HL-60 (cell line): ENCODE measurements around the gene LMF1.

Source experiments
- DNase-seq, 2 experiments: peaks; one replicate each; pipeline ENCODE4 v3.0.0-alpha.2; 2010 to 2020; ENCODE audit warnings: low read depth in 1 of 2, low spot score in 1 of 2
- H3K27ac ChIP-seq: fragments of 250-450 bp; sonication (Bioruptor Pico); replicated peaks from 2 replicates; pipeline ENCODE4 v1.5.1; 2020; ENCODE audit warnings: mild to moderate bottlenecking, moderate library complexity
- H3K27me3 ChIP-seq: fragments of 250-450 bp; sonication (Bioruptor Pico); 2 replicates; pipeline ENCODE4 v1.5.1; 2021; ENCODE audit warnings: mild to moderate bottlenecking, moderate library complexity; ENCODE audit not compliant: insufficient read depth, poor library complexity, severe bottlenecking
- H3K4me3 ChIP-seq: replicated peaks from 2 replicates; pipeline ENCODE4 v1.5.1; 2011; ENCODE audit warnings: mild to moderate bottlenecking, control low read depth, low read length; ENCODE audit not compliant: insufficient read depth
- CTCF ChIP-seq: IDR thresholded peaks from one replicate; pipeline ENCODE4 v1.5.1; 2011; ENCODE audit warnings: low read length, control low read depth, inconsistent platforms; ENCODE audit not compliant: insufficient read depth
- GABPA ChIP-seq: IDR thresholded peaks from 2 replicates; pipeline ENCODE4 v1.6.1; 2012; ENCODE audit warnings: low read depth
- POLR2AphosphoS5 ChIP-seq: IDR thresholded peaks from 2 replicates; pipeline ENCODE4 v1.6.1; 2012; ENCODE audit warnings: low read depth
- REST ChIP-seq: IDR thresholded peaks from 2 replicates; pipeline ENCODE4 v1.6.1; 2012; ENCODE audit warnings: low read depth; ENCODE audit not compliant: insufficient replicate concordance
- SPI1 ChIP-seq: IDR thresholded peaks from 2 replicates; pipeline ENCODE4 v1.6.1; 2012; ENCODE audit warnings: low read depth, mild to moderate bottlenecking, borderline replicate concordance

LMF1 gene

GRCh38 chr16:828891-829290 lies 141.9 kb downstream of the LMF1 start:
- no peak for TF ChIP-seq REST
- TF ChIP-seq SPI1 = no peak
- no peak for DNase-seq
- H3K4me3 ChIP-seq = no peak overlapping the region
- peaks cover 19% of the 10 kb centered on the region for H3K27me3 ChIP-seq
- H3K27ac ChIP-seq = no peak overlapping the region

- peaks cover 19% of the 10 kb centered on the region for H3K27me3 ChIP-seq
- DNase-seq = no peak
- H3K4me3 ChIP-seq = no peak overlapping the region
- no peak overlapping the region for H3K27ac ChIP-seq
- TF ChIP-seq GABPA = no peak
- no peak for TF ChIP-seq SPI1
- no peak for TF ChIP-seq REST
- no peak for TF ChIP-seq POLR2AphosphoS5
- no peak for TF ChIP-seq CTCF
Measured at GRCh38 chr16:827513-827912, 143.3 kb downstream of the LMF1 start.

- TF ChIP-seq SPI1 (no peak), REST (no peak), GABPA (no peak), CTCF (no peak), POLR2AphosphoS5 (no peak)
- Histone ChIP-seq H3K4me3 (no peak overlapping the region), H3K27ac (no peak overlapping the region), H3K27me3 (peaks cover 7% of the 10 kb centered on the region)
- no peak for DNase-seq
Measured at GRCh38 chr16:825341-826061, 145.3 kb downstream of the LMF1 start.
